GM13977 (cell line): ENCODE data around the gene PASK.

Experiments
- DNase-seq: peaks from one replicate; pipeline ENCODE4 v3.0.0; 2012; ENCODE audit warnings: low spot score
- in situ Hi-C: fragments of 300-500 bp; cut with MboI; formaldehyde crosslinking; loops from one replicate; pipeline ENCODE4 v1.12.0; 2022; ENCODE audit warnings: low sequenced_read_pairs, low pct_unique_long_range_greater_than_20kb, mixed read lengths, inconsistent platforms; ENCODE audit not compliant: unreplicated experiment
- TF ChIP-seq, protein P1 (sequence below): IDR thresholded peaks from 2 replicates; pipeline ENCODE4 v1.5.1; 2012; ENCODE audit warnings: mild to moderate bottlenecking, control low read depth; ENCODE audit not compliant: insufficient read depth; ENCODE audit errors: extremely low read depth, missing control alignments

PASK gene

DNA sequence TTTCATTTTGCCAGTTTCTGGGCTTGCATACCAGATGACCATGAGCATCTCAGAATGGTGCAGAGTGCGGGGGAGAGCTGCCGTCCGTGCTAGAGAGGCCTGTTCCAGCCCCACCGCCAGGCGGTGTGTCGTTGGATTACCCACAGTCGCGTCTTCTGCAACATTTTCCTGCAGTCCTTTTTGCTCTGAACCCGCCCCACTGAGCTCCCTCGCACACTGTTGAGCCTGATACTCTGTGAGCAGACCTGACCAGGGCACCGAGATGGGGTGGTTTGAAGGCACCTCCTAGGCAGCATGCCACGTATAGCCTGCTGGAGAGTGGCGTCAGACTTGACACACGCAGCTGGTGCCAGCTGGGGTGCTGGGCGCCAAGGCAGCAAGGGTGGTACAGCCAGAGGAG is 19.1 kb upstream of the PASK start:
- in situ Hi-C loops = no loop called here
- TF ChIP-seq, protein P1, sequence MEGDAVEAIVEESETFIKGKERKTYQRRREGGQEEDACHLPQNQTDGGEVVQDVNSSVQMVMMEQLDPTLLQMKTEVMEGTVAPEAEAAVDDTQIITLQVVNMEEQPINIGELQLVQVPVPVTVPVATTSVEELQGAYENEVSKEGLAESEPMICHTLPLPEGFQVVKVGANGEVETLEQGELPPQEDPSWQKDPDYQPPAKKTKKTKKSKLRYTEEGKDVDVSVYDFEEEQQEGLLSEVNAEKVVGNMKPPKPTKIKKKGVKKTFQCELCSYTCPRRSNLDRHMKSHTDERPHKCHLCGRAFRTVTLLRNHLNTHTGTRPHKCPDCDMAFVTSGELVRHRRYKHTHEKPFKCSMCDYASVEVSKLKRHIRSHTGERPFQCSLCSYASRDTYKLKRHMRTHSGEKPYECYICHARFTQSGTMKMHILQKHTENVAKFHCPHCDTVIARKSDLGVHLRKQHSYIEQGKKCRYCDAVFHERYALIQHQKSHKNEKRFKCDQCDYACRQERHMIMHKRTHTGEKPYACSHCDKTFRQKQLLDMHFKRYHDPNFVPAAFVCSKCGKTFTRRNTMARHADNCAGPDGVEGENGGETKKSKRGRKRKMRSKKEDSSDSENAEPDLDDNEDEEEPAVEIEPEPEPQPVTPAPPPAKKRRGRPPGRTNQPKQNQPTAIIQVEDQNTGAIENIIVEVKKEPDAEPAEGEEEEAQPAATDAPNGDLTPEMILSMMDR = no peak
- DNase-seq = no peak

DNA sequence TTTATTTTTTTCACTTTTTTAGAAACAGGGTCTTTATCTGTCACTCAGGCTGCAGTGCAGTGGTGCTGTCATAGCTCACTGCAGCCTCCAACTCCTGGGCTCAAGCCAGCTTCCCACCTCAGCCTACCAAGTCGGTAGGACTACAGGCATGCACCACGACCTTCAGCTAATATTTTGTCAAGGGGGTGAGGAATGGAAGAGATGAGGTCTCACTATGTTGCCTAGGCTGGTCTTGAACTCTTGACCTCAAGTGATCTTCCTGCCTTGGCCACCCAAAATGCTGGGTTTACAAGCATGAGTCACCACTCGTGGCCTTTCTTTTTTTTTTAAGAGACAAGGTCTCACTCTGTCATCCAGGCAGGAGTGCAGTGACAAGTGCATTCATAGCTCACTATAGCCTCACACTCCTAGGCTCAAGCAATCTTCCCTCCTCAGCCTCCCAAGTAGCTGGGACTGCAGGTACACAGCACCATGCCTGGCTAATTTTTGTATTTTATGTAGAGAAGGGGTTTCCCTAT is 14.4 kb upstream of the PASK start:
- TF ChIP-seq, protein P1 = no peak
- in situ Hi-C loops = no loop called here
- no peak for DNase-seq

DNA sequence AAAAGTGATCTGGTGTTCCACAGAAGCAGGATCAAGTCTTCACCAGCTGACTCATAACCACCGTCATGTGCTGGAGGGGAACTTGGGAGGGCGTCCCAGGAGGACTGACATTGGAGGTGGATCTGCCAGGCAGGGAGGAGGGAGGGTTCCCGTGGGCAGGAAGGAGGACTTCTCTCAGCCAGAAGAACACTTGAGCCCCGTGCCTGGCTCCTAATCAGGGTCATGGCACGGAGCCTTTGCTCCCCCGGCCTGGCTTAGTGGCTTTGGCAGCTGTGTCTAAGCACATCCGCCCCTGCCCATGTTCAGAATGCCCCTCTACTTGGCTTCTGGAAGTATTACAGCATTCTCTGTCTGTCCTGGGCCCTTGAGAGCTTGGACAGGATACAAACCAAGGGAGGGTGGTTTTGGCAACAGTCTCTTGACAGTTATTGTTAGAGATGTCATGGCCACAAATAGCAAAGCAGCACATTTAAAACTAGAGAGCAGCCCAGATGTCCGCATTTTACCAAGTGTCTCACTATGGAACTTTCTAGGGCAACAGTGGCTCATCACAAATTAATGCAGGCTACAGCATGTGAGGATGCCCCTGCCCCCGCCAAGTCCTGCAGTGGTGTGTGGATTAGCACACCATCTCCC is 12.5 kb upstream of the PASK start:
- no peak for DNase-seq

DNA sequence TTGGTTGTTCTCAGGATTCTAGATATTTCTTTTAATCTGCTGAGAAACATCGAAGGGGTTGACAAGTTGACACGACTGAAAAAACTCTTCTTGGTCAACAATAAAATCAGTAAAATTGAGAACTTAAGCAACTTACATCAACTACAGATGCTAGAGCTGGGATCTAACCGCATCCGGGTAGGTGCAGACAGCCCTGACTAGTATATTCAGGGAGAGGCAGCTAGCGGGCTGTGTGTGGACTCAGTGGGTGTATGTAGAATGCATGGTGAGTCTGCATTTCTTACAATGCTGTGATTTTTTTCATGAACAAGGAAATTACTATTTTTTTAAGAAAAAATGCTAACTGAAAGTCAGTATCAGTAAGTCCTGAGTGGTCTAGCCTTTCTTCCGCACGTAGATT is 11.0 kb upstream of the PASK start:
- TF ChIP-seq, protein P1 = no peak
- no peak for DNase-seq
- in situ Hi-C loops = no loop called here

More for the DNA sequence above, 12.5 kb upstream of the PASK start:
- TF ChIP-seq, protein P1 = no peak
- in situ Hi-C loops = no loop called here

DNA sequence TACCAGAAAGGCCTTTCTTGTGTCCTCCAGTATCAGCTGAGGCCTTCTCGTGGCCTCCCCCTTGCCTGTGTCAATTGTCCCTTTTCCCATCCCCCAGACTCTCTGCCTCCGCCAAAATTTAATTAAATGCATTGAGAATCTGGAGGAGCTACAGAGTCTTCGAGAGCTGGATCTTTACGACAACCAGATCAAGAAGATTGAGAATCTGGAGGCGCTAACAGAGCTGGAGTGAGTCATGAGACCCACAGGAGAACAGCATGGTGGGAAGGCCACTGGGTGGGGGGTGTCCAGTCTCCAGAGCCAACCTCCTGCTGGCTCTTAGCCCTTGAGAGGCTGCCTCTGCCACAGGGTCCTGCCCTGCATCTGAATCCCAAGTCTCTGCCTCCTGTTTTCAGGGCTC is 9.8 kb upstream of the PASK start:
- DNase-seq = no peak
- TF ChIP-seq, protein P1 = no peak
- in situ Hi-C loops = no loop called here

DNA sequence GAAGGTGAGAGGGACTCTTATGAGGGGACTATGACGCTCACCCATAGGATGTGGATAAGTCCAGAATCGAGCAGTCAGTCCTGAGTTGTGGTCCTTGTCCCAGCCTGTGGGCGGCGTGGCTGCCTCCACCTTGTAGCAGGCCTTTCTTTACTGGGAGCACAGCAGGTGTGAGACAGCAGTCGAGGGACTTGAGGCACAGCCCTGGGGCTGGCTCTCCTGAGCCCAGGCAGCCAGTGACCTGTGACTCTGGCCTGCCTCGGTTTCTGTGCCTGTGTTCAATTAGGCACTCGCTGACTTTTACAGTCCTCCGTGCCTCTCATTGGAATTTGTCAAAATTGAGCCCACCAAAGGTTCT is 9.3 kb upstream of the PASK start:
- no peak for DNase-seq
- TF ChIP-seq, protein P1 = no peak
- in situ Hi-C loops = no loop called here
